ENCODE results near the gene PPP1R9A.

The PPP1R9A gene

GRCh38 chr7:95262875-95263274 is 355.5 kb downstream of the PPP1R9A start:
- Histone ChIP-seq H3K4me3 (ENCODE audit: low read length in 2 of 2) (no peak overlapping the region), H3K4me1 (ENCODE audit: control insufficient read depth, insufficient read depth, low read length) (no peaks in the 10 kb centered on the region), H3K9me3 (ENCODE audit: control insufficient read depth in 2 of 2, low read length in 2 of 2) (no peaks in the 10 kb centered on the region), H3K36me3 (ENCODE audit: control insufficient read depth in 2 of 2, insufficient read depth in 2 of 2, low read length in 2 of 2) (peaks cover 0 to 5% of the 10 kb centered on the region in 2 donors), H3K27me3 (ENCODE audit: control insufficient read depth in 1 of 2, insufficient read depth in 2 of 2, low read length in 2 of 2) (no peaks in the 10 kb centered on the region), H3K9ac (ENCODE audit: low read length in 2 of 2) (no peak overlapping the region), H3K27ac (ENCODE audit: low read length) (no peak overlapping the region)

GRCh38 chr7:95263785-95264362 is 356.5 kb downstream of the PPP1R9A start:
- H3K27ac ChIP-seq (ENCODE audit: low read length): no peak overlapping the region
- no peak overlapping the region for H3K9ac ChIP-seq (ENCODE audit: low read length in 2 of 2)
- no peaks in the 10 kb centered on the region for H3K9me3 ChIP-seq (ENCODE audit: control insufficient read depth in 2 of 2, low read length in 2 of 2)
- no peaks in the 10 kb centered on the region for H3K27me3 ChIP-seq (ENCODE audit: control insufficient read depth in 1 of 2, insufficient read depth in 2 of 2, low read length in 2 of 2)
- no peak overlapping the region for H3K4me3 ChIP-seq (ENCODE audit: low read length in 2 of 2)
- H3K4me1 ChIP-seq (ENCODE audit: control insufficient read depth, insufficient read depth, low read length): no peaks in the 10 kb centered on the region
- H3K36me3 ChIP-seq (ENCODE audit: control insufficient read depth in 2 of 2, insufficient read depth in 2 of 2, low read length in 2 of 2): peaks cover 0 to 5% of the 10 kb centered on the region in 2 donors

DNA sequence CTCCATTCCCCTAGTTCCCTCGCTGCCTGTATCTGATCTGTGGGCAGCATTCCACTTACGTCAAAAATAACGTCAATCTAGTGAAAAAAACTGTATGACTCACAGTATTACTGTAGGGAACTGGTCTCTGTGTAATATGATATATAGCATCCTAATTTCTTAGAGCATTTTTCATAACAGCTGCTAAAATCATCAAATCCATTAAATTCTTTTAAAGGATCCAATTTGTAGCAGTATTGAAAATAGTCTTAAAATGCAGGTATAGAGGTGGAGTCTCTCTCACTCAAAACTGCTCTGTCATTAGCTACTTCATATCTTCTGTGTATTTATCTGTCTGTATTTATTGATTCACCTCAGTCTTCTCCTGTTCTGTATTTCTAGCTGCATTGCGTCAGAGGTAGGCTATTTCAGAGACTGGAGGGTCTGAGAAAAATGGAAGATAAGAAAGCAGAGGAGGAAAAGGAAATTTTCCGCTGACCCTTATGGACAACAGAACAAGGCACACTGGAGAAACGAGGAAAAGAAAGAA is 357.0 kb downstream of the PPP1R9A start:
- Histone ChIP-seq H3K9ac (ENCODE audit: low read length in 2 of 2) (no peak overlapping the region), H3K27ac (ENCODE audit: low read length) (no peak overlapping the region), H3K9me3 (ENCODE audit: control insufficient read depth in 2 of 2, low read length in 2 of 2) (no peaks in the 10 kb centered on the region), H3K36me3 (ENCODE audit: control insufficient read depth in 2 of 2, insufficient read depth in 2 of 2, low read length in 2 of 2) (peaks cover 3 to 9% of the 10 kb centered on the region in 2 donors), H3K27me3 (ENCODE audit: control insufficient read depth in 1 of 2, insufficient read depth in 2 of 2, low read length in 2 of 2) (no peaks in the 10 kb centered on the region), H3K4me3 (ENCODE audit: low read length in 2 of 2) (no peak overlapping the region), H3K4me1 (ENCODE audit: control insufficient read depth, insufficient read depth, low read length) (no peaks in the 10 kb centered on the region)

DNA sequence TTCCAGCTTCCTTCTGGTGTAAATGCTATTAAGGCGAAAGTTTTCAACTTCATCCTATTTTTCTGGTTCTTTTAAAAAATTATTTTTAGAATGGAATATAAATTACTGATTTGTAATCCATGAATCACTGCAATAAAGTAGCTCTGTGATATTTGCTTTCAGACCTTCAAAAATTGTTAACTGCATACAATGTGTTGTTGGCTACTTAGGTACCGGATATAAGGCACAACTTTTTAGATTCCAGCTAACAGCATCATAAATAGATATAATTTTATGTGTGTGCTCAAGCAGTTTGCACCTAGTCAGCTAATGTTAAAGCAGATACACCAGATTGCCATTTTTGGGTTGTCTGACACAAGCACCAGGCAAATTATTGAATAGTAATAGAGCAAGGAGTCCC is 358.2 kb downstream of the PPP1R9A start:
- H3K9ac ChIP-seq (ENCODE audit: low read length in 2 of 2): no peak overlapping the region
- H3K27me3 ChIP-seq (ENCODE audit: control insufficient read depth in 1 of 2, insufficient read depth in 2 of 2, low read length in 2 of 2): no peaks in the 10 kb centered on the region
- H3K4me3 ChIP-seq (ENCODE audit: low read length in 2 of 2): no peak overlapping the region
- H3K36me3 ChIP-seq (ENCODE audit: control insufficient read depth in 2 of 2, insufficient read depth in 2 of 2, low read length in 2 of 2): peaks cover 3 to 9% of the 10 kb centered on the region in 2 donors
- no peaks in the 10 kb centered on the region for H3K9me3 ChIP-seq (ENCODE audit: control insufficient read depth in 2 of 2, low read length in 2 of 2)
- no peaks in the 10 kb centered on the region for H3K4me1 ChIP-seq (ENCODE audit: control insufficient read depth, insufficient read depth, low read length)
- no peak overlapping the region for H3K27ac ChIP-seq (ENCODE audit: low read length)

DNA sequence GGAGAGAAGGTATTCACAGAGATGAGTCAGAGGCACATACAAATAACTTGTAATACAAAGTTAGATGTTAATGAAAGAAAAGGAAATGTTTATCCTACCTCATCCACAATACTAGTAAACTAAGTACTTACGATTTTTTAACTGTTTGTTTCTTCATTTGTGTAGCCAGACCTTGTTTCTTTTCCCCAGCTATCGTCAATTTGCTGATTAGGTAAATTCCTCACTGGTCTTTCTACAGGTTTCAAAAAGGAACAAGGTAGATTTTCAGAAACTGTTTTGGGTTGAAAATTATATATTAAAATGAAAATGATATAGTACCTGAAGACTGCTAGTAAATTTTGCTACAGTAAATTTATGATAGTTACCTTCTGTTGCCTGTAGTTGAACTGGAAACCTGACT is 360.4 kb downstream of the PPP1R9A start:
- no peaks in the 10 kb centered on the region for H3K4me1 ChIP-seq (ENCODE audit: control insufficient read depth, insufficient read depth, low read length)
- no peak overlapping the region for H3K9ac ChIP-seq (ENCODE audit: low read length in 2 of 2)
- no peaks in the 10 kb centered on the region for H3K9me3 ChIP-seq (ENCODE audit: control insufficient read depth in 2 of 2, low read length in 2 of 2)
- H3K4me3 ChIP-seq (ENCODE audit: low read length in 2 of 2): no peak overlapping the region
- H3K36me3 ChIP-seq (ENCODE audit: control insufficient read depth in 2 of 2, insufficient read depth in 2 of 2, low read length in 2 of 2): peaks cover 6 to 13% of the 10 kb centered on the region in 2 donors
- no peak overlapping the region for H3K27ac ChIP-seq (ENCODE audit: low read length)
- no peaks in the 10 kb centered on the region for H3K27me3 ChIP-seq (ENCODE audit: control insufficient read depth in 1 of 2, insufficient read depth in 2 of 2, low read length in 2 of 2)

- Histone ChIP-seq H3K27ac (ENCODE audit: low read length) (no peak overlapping the region), H3K9me3 (ENCODE audit: control insufficient read depth in 2 of 2, low read length in 2 of 2) (no peaks in the 10 kb centered on the region), H3K4me3 (ENCODE audit: low read length in 2 of 2) (no peak overlapping the region), H3K9ac (ENCODE audit: low read length in 2 of 2) (no peak overlapping the region), H3K27me3 (ENCODE audit: control insufficient read depth in 1 of 2, insufficient read depth in 2 of 2, low read length in 2 of 2) (no peaks in the 10 kb centered on the region), H3K4me1 (ENCODE audit: control insufficient read depth, insufficient read depth, low read length) (no peaks in the 10 kb centered on the region), H3K36me3 (ENCODE audit: control insufficient read depth in 2 of 2, insufficient read depth in 2 of 2, low read length in 2 of 2) (peaks cover 6 to 19% of the 10 kb centered on the region in 2 donors)
Measured at GRCh38 chr7:95269640-95270039, 362.2 kb downstream of the PPP1R9A start.

GRCh38 chr7:95276114-95276513 is 368.7 kb downstream of the PPP1R9A start:
- H3K4me1 ChIP-seq (ENCODE audit: control insufficient read depth, insufficient read depth, low read length): no peaks in the 10 kb centered on the region
- no peak overlapping the region for H3K4me3 ChIP-seq (ENCODE audit: low read length in 2 of 2)
- H3K9me3 ChIP-seq (ENCODE audit: control insufficient read depth in 2 of 2, low read length in 2 of 2): no peaks in the 10 kb centered on the region
- no peak overlapping the region for H3K27ac ChIP-seq (ENCODE audit: low read length)
- H3K27me3 ChIP-seq (ENCODE audit: control insufficient read depth in 1 of 2, insufficient read depth in 2 of 2, low read length in 2 of 2): no peaks in the 10 kb centered on the region
- peaks cover 10 to 15% of the 10 kb centered on the region in 2 donors for H3K36me3 ChIP-seq (ENCODE audit: control insufficient read depth in 2 of 2, insufficient read depth in 2 of 2, low read length in 2 of 2)
- H3K9ac ChIP-seq (ENCODE audit: low read length in 2 of 2): no peak overlapping the region

DNA sequence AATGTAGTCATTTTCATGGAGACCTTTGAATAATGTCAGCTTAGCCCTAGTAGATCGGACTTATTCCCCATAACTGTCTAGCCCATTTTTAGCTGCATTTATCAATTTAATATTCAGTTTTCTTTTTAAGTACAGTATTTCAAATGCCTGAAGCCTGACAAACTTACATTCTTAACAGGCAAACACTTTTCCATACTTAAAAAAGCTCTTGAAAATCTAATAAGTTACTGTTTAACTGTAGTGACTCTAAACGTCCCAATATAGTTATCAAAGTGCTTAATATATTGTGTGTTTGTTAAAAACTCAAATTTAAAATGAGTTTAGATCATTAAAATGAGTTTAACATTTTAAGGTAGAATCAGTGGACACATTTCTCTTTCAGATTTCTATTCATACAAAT is 372.0 kb downstream of the PPP1R9A start:
- Histone ChIP-seq H3K4me3 (ENCODE audit: low read length in 2 of 2) (no peak overlapping the region), H3K27ac (ENCODE audit: low read length) (no peak overlapping the region), H3K27me3 (ENCODE audit: control insufficient read depth in 1 of 2, insufficient read depth in 2 of 2, low read length in 2 of 2) (no peaks in the 10 kb centered on the region), H3K4me1 (ENCODE audit: control insufficient read depth, insufficient read depth, low read length) (no peaks in the 10 kb centered on the region), H3K9ac (ENCODE audit: low read length in 2 of 2) (no peak overlapping the region), H3K9me3 (ENCODE audit: control insufficient read depth in 2 of 2, low read length in 2 of 2) (no peaks in the 10 kb centered on the region), H3K36me3 (ENCODE audit: control insufficient read depth in 2 of 2, insufficient read depth in 2 of 2, low read length in 2 of 2) (peaks cover 8 to 9% of the 10 kb centered on the region in 2 donors)

- Histone ChIP-seq H3K27ac (ENCODE audit: low read length) (no peak overlapping the region), H3K36me3 (ENCODE audit: control insufficient read depth in 2 of 2, insufficient read depth in 2 of 2, low read length in 2 of 2) (peaks cover 9 to 25% of the 10 kb centered on the region in 2 donors), H3K9me3 (ENCODE audit: control insufficient read depth in 2 of 2, low read length in 2 of 2) (no peaks in the 10 kb centered on the region), H3K4me1 (ENCODE audit: control insufficient read depth, insufficient read depth, low read length) (no peaks in the 10 kb centered on the region), H3K9ac (ENCODE audit: low read length in 2 of 2) (no peak overlapping the region), H3K4me3 (ENCODE audit: low read length in 2 of 2) (no peak overlapping the region), H3K27me3 (ENCODE audit: control insufficient read depth in 1 of 2, insufficient read depth in 2 of 2, low read length in 2 of 2) (no peaks in the 10 kb centered on the region)
Measured at GRCh38 chr7:95286096-95286495, 378.7 kb downstream of the PPP1R9A start.

DNA sequence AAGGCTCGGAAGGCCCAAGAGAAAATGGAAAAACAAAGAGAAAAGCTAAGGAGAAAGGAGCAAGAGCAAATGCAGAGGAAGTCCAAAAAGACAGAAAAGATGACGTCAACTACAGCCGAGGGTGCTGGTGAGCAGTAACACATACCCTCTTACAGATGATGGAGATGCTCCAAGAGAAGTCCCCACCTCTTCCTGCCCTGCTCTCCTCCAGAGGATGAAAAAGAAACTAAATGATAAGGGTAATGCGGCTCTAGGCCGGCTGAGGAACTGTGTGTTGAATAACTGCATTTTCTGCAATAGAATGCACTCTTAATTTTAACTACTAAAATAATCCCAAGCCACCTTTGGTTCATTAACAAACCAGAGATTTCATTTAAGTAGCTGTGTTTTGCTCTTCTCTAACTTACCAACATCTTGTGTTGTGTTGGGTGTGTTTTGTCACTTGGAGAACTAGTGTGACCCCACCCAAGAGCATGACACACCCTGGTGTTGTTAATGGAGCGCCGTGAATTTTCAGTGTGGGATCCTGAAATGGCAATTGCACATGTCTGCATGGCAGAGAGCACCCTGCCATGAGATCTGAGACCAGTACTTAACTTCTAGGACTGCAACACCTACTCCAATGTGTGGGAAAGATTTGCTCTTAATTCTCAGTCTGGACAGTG is 382.9 kb downstream of the PPP1R9A start:
- Histone ChIP-seq H3K27me3 (ENCODE audit: control insufficient read depth in 1 of 2, insufficient read depth in 2 of 2, low read length in 2 of 2) (no peaks in the 10 kb centered on the region), H3K36me3 (ENCODE audit: control insufficient read depth in 2 of 2, insufficient read depth in 2 of 2, low read length in 2 of 2) (peaks cover 7 to 20% of the 10 kb centered on the region in 2 donors), H3K9me3 (ENCODE audit: control insufficient read depth in 2 of 2, low read length in 2 of 2) (no peaks in the 10 kb centered on the region), H3K27ac (ENCODE audit: low read length) (no peak overlapping the region), H3K4me1 (ENCODE audit: control insufficient read depth, insufficient read depth, low read length) (no peaks in the 10 kb centered on the region), H3K9ac (ENCODE audit: low read length in 2 of 2) (no peak overlapping the region), H3K4me3 (ENCODE audit: low read length in 2 of 2) (no peak overlapping the region)

- H3K27me3 ChIP-seq (ENCODE audit: control insufficient read depth in 1 of 2, insufficient read depth in 2 of 2, low read length in 2 of 2): no peaks in the 10 kb centered on the region
- no peak overlapping the region for H3K4me3 ChIP-seq (ENCODE audit: low read length in 2 of 2)
- H3K36me3 ChIP-seq (ENCODE audit: control insufficient read depth in 2 of 2, insufficient read depth in 2 of 2, low read length in 2 of 2): peaks cover 3 to 8% of the 10 kb centered on the region in 2 donors
- H3K4me1 ChIP-seq (ENCODE audit: control insufficient read depth, insufficient read depth, low read length): no peaks in the 10 kb centered on the region
- no peak overlapping the region for H3K9ac ChIP-seq (ENCODE audit: low read length in 2 of 2)
- H3K27ac ChIP-seq (ENCODE audit: low read length): no peak overlapping the region
- H3K9me3 ChIP-seq (ENCODE audit: control insufficient read depth in 2 of 2, low read length in 2 of 2): no peaks in the 10 kb centered on the region
Measured at GRCh38 chr7:95295397-95295796, 388.0 kb downstream of the PPP1R9A start.
